ENCODE results near the gene PRKCB. TPM values are rescaled to one million over a fixed set of nuclear protein-coding genes. Genes with fewer than 3 reads are reported as not detected.

Gene PRKCB
- total RNA-seq, 1 experiment from 2014 or later: not detected

GRCh38 chr16:23847948-23848347, 12.2 kb downstream of the PRKCB start:
- DNase-seq: no peak
- H3K4me3 Mint-ChIP-seq (ENCODE audit: low read depth, unreplicated experiment): no peak overlapping the region
- no peaks in the 10 kb centered on the region for H3K4me1 Mint-ChIP-seq (ENCODE audit: low read depth, unreplicated experiment)
- H3K36me3 Mint-ChIP-seq (ENCODE audit: insufficient read depth, unreplicated experiment): no peaks in the 10 kb centered on the region
- H3K27ac Mint-ChIP-seq (ENCODE audit: unreplicated experiment): no peak overlapping the region
- H3K27me3 Mint-ChIP-seq (ENCODE audit: unreplicated experiment): peaks cover 94% of the 10 kb centered on the region
- intact Hi-C loops (cut with micrococcal nuclease; ENCODE audit: unreplicated experiment): no loop called here
- TF ChIP-seq CTCF (IDR thresholded peaks at IDR 0.05; ENCODE audit: unreplicated experiment): no peak
- H3K9me3 Mint-ChIP-seq (ENCODE audit: low read depth, unreplicated experiment): no peaks in the 10 kb centered on the region
- CTCF ChIA-PET: no interaction called here
- no TSS peak for BruUV-seq (replicated peaks)

GRCh38 chr16:23848958-23849357, 13.2 kb downstream of the PRKCB start:
- no peak overlapping the region for H3K27ac Mint-ChIP-seq (ENCODE audit: unreplicated experiment)
- peaks cover 96% of the 10 kb centered on the region for H3K27me3 Mint-ChIP-seq (ENCODE audit: unreplicated experiment)
- no TSS peak for BruUV-seq (replicated peaks)
- TF ChIP-seq CTCF (IDR thresholded peaks at IDR 0.05; ENCODE audit: unreplicated experiment): no peak
- intact Hi-C loops (cut with micrococcal nuclease; ENCODE audit: unreplicated experiment): no loop called here
- no peak for DNase-seq
- H3K9me3 Mint-ChIP-seq (ENCODE audit: low read depth, unreplicated experiment): no peaks in the 10 kb centered on the region
- no peaks in the 10 kb centered on the region for H3K36me3 Mint-ChIP-seq (ENCODE audit: insufficient read depth, unreplicated experiment)
- no peaks in the 10 kb centered on the region for H3K4me1 Mint-ChIP-seq (ENCODE audit: low read depth, unreplicated experiment)
- CTCF ChIA-PET: no interaction called here
- no peak overlapping the region for H3K4me3 Mint-ChIP-seq (ENCODE audit: low read depth, unreplicated experiment)

GRCh38 chr16:23852794-23853562, 17.2 kb downstream of the PRKCB start:
- Mint-ChIP-seq H3K36me3 (ENCODE audit: insufficient read depth, unreplicated experiment) (no peaks in the 10 kb centered on the region), H3K9me3 (ENCODE audit: low read depth, unreplicated experiment) (no peaks in the 10 kb centered on the region), H3K27ac (ENCODE audit: unreplicated experiment) (no peak overlapping the region), H3K27me3 (ENCODE audit: unreplicated experiment) (peaks cover 94% of the 10 kb centered on the region), H3K4me1 (ENCODE audit: low read depth, unreplicated experiment) (no peaks in the 10 kb centered on the region), H3K4me3 (ENCODE audit: low read depth, unreplicated experiment) (no peak overlapping the region)
- no TSS peak for BruUV-seq (replicated peaks)
- CTCF ChIA-PET: no interaction called here
- DNase-seq: no peak
- intact Hi-C loops (cut with micrococcal nuclease; ENCODE audit: unreplicated experiment): no loop called here
- TF ChIP-seq CTCF (IDR thresholded peaks at IDR 0.05; ENCODE audit: unreplicated experiment): no peak

DNA sequence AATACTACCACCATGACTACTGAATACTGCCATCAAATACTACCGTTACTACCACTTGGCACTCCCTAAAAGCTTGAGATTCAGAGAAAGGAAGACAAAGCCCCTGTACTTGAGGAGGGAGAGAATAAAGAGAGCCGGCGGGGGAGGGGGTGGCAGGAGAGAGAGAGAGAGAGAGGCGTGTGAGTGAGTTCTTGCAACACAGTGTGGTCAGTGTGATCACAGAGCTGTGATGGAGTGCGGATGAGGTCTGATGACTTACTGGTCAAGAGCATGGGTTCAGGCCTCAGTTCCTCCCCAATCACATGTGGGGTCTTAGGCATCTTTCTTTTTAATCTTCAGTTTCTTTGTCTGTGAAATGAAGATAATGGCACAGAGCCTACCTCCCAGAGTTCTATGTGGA, 19.2 kb downstream of the PRKCB start:
- H3K9me3 Mint-ChIP-seq (ENCODE audit: low read depth, unreplicated experiment): no peaks in the 10 kb centered on the region
- H3K36me3 Mint-ChIP-seq (ENCODE audit: insufficient read depth, unreplicated experiment): no peaks in the 10 kb centered on the region
- no peak for DNase-seq
- no peak overlapping the region for H3K4me3 Mint-ChIP-seq (ENCODE audit: low read depth, unreplicated experiment)
- intact Hi-C loops (cut with micrococcal nuclease; ENCODE audit: unreplicated experiment): no loop called here
- TF ChIP-seq CTCF (IDR thresholded peaks at IDR 0.05; ENCODE audit: unreplicated experiment): no peak
- no peaks in the 10 kb centered on the region for H3K4me1 Mint-ChIP-seq (ENCODE audit: low read depth, unreplicated experiment)
- no peak overlapping the region for H3K27ac Mint-ChIP-seq (ENCODE audit: unreplicated experiment)
- CTCF ChIA-PET: interaction anchor here (0.7 kb wide), 1 partner anchor 654 kb away, joined by 4 read pairs; no protein-coding TSS in a partner anchor
- peaks cover 98% of the 10 kb centered on the region for H3K27me3 Mint-ChIP-seq (ENCODE audit: unreplicated experiment)
- BruUV-seq (replicated peaks): no TSS peak
